Measurements from ENCODE around the gene IFNGR1. TPM values are rescaled to one million over a fixed set of nuclear protein-coding genes. Genes with fewer than 3 reads are reported as not detected.

The IFNGR1 gene
- total RNA-seq, 1 donor from 2014 or later: 38.3 TPM

GRCh38 chr6:137163732-137164318, 55.4 kb downstream of the IFNGR1 start:
- H3K9me3 ChIP-seq (ENCODE audit: insufficient read depth, low read depth, low read length): peaks cover 4% of the 10 kb centered on the region
- FAIRE-seq (no peak), DNase-seq (ENCODE audit: low read depth) (no peak)
- no peak overlapping the region for H3K9ac ChIP-seq (ENCODE audit: low read length)
- Mint-ChIP-seq H3K9me3 (ENCODE audit: unreplicated experiment) (peaks cover 23% of the 10 kb centered on the region), H3K36me3 (ENCODE audit: low read depth, unreplicated experiment) (peaks cover 2% of the 10 kb centered on the region), H3K27me3 (ENCODE audit: low read depth, unreplicated experiment) (no peaks in the 10 kb centered on the region), H3K4me3 (ENCODE audit: unreplicated experiment) (no peak overlapping the region), H3K27ac (ENCODE audit: unreplicated experiment) (no peak overlapping the region), H3K4me1 (ENCODE audit: low read depth, unreplicated experiment) (no peaks in the 10 kb centered on the region)
- H3K4me3 ChIP-seq (ENCODE audit: insufficient read depth, low read depth, low read length): no peak overlapping the region
- no peak overlapping the region for H3K27ac ChIP-seq (ENCODE audit: low read depth, low read length)
- H3K4me2 ChIP-seq (ENCODE audit: low read length): no peak overlapping the region
- no peaks in the 10 kb centered on the region for H3K4me1 ChIP-seq (ENCODE audit: insufficient read depth, low read length)
- H3K79me2 ChIP-seq (ENCODE audit: insufficient read depth, low read length): no peaks in the 10 kb centered on the region
- H2AFZ ChIP-seq (ENCODE audit: low read depth, low read length): no peak overlapping the region
- H3K27me3 ChIP-seq (ENCODE audit: insufficient read depth, low read length): no peaks in the 10 kb centered on the region
- H4K20me1 ChIP-seq (ENCODE audit: insufficient read depth, low read length): no peaks in the 10 kb centered on the region
- TF ChIP-seq CTCF (IDR thresholded peaks at IDR 0.05; ENCODE audit: insufficient read depth, low read depth, low read length) (no peak), EZH2 (IDR thresholded peaks at IDR 0.05; ENCODE audit: insufficient read depth, low read length) (no peak)
- no peaks in the 10 kb centered on the region for H3K36me3 ChIP-seq (ENCODE audit: insufficient read depth, low read length)

DNA sequence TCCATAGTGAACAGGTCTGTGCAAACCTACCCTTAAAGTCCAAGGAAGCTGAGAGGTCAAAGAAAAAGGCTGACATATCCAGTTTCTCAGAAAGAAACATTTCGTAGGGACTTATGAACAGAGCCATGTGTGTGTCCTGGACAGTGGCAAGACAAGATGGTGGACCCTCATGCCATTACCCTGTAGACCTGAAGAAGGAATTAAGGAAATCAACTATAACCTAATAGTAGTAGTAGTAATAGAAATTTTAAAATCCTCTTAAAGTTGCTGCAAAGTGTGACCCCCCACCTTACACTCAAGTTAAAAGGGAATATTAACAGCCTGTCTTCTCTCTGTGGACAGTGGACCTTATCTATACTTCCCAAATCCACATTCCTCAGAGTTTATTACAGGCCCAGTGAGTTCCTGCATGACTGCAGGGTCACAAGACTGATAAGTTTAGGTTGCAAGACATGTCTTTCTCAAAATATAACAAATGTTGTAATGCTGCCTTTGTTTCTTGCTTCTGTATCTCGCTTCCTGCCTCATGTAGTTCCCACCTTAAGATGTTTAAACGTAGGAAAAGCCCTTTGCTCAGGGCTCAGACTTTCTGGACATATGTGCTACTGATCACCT, 56.4 kb downstream of the IFNGR1 start:
- H3K4me2 ChIP-seq (ENCODE audit: low read length): no peak overlapping the region
- Mint-ChIP-seq H3K36me3 (ENCODE audit: low read depth, unreplicated experiment) (peaks cover 2% of the 10 kb centered on the region), H3K27ac (ENCODE audit: unreplicated experiment) (no peak overlapping the region), H3K4me1 (ENCODE audit: low read depth, unreplicated experiment) (no peaks in the 10 kb centered on the region), H3K27me3 (ENCODE audit: low read depth, unreplicated experiment) (no peaks in the 10 kb centered on the region), H3K9me3 (ENCODE audit: unreplicated experiment) (peaks cover 27% of the 10 kb centered on the region), H3K4me3 (ENCODE audit: unreplicated experiment) (no peak overlapping the region)
- peaks cover 4% of the 10 kb centered on the region for H3K9me3 ChIP-seq (ENCODE audit: insufficient read depth, low read depth, low read length)
- no peaks in the 10 kb centered on the region for H3K4me1 ChIP-seq (ENCODE audit: insufficient read depth, low read length)
- H2AFZ ChIP-seq (ENCODE audit: low read depth, low read length): no peak overlapping the region
- DNase-seq (ENCODE audit: low read depth): no peak
- no peaks in the 10 kb centered on the region for H3K27me3 ChIP-seq (ENCODE audit: insufficient read depth, low read length)
- H3K9ac ChIP-seq (ENCODE audit: low read length): no peak overlapping the region
- FAIRE-seq: no peak
- no peaks in the 10 kb centered on the region for H3K36me3 ChIP-seq (ENCODE audit: insufficient read depth, low read length)
- H4K20me1 ChIP-seq (ENCODE audit: insufficient read depth, low read length): no peaks in the 10 kb centered on the region
- no peak for TF ChIP-seq EZH2 (IDR thresholded peaks at IDR 0.05; ENCODE audit: insufficient read depth, low read length)
- TF ChIP-seq CTCF (IDR thresholded peaks at IDR 0.05; ENCODE audit: insufficient read depth, low read depth, low read length): no peak
- no peak overlapping the region for H3K4me3 ChIP-seq (ENCODE audit: insufficient read depth, low read depth, low read length)
- H3K79me2 ChIP-seq (ENCODE audit: insufficient read depth, low read length): no peaks in the 10 kb centered on the region
- no peak overlapping the region for H3K27ac ChIP-seq (ENCODE audit: low read depth, low read length)

DNA sequence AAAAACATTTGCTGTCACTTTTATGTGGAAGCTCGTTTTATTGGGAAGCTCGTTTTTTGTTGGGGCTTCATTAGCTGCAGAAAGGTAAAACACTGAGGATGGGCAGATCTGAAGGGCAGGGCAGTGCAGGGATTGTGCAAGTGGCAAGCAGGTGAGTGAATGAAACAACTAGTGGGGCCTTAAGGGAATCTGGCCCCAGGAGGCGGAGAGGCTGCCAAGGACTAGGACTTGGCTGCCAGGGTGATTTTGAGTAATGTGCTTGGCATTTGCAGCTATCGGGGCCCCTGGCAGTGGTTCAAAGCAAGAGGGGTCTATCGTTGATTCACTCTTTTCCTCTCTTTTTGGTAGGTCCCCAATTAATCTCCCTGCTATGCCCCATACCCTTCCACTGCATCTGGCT, 57.2 kb downstream of the IFNGR1 start:
- TF ChIP-seq CTCF (IDR thresholded peaks at IDR 0.05; ENCODE audit: insufficient read depth, low read depth, low read length) (no peak), EZH2 (IDR thresholded peaks at IDR 0.05; ENCODE audit: insufficient read depth, low read length) (no peak)
- H3K27ac ChIP-seq (ENCODE audit: low read depth, low read length): no peak overlapping the region
- H3K9me3 ChIP-seq (ENCODE audit: insufficient read depth, low read depth, low read length): peaks cover 4% of the 10 kb centered on the region
- no peaks in the 10 kb centered on the region for H3K36me3 ChIP-seq (ENCODE audit: insufficient read depth, low read length)
- no peaks in the 10 kb centered on the region for H3K79me2 ChIP-seq (ENCODE audit: insufficient read depth, low read length)
- no peak overlapping the region for H3K4me2 ChIP-seq (ENCODE audit: low read length)
- no peak for FAIRE-seq
- H3K9ac ChIP-seq (ENCODE audit: low read length): no peak overlapping the region
- H3K4me1 ChIP-seq (ENCODE audit: insufficient read depth, low read length): no peaks in the 10 kb centered on the region
- no peak for DNase-seq (ENCODE audit: low read depth)
- no peak overlapping the region for H3K27ac Mint-ChIP-seq (ENCODE audit: unreplicated experiment)
- H4K20me1 ChIP-seq (ENCODE audit: insufficient read depth, low read length): no peaks in the 10 kb centered on the region
- no peak overlapping the region for H3K4me3 Mint-ChIP-seq (ENCODE audit: unreplicated experiment)
- H3K4me3 ChIP-seq (ENCODE audit: insufficient read depth, low read depth, low read length): no peak overlapping the region
- peaks cover 27% of the 10 kb centered on the region for H3K9me3 Mint-ChIP-seq (ENCODE audit: unreplicated experiment)
- no peaks in the 10 kb centered on the region for H3K27me3 ChIP-seq (ENCODE audit: insufficient read depth, low read length)
- no peaks in the 10 kb centered on the region for H3K4me1 Mint-ChIP-seq (ENCODE audit: low read depth, unreplicated experiment)
- no peaks in the 10 kb centered on the region for H3K27me3 Mint-ChIP-seq (ENCODE audit: low read depth, unreplicated experiment)
- peaks cover 2% of the 10 kb centered on the region for H3K36me3 Mint-ChIP-seq (ENCODE audit: low read depth, unreplicated experiment)
- H2AFZ ChIP-seq (ENCODE audit: low read depth, low read length): no peak overlapping the region
